Stomach (tissue), 9 donors: Measurements from ENCODE around the gene RAB6B. TPM values are rescaled to one million over a fixed set of nuclear protein-coding genes. Genes with fewer than 3 reads are reported as not detected.

Experiments
- DNase-seq, 2 donors: peaks; one replicate each; pipeline versions ENCODE4 v3.0.0 to v3.0.0-alpha.2; 2013 to 2019
- H3K27ac ChIP-seq, 5 donors: fragments of 200-600 bp in 4 of 5; sonication (generic) in 4 of 5; one replicate each; pipeline ENCODE4 v1.5.1; 2013 to 2019; ENCODE audit warnings: mild to moderate bottlenecking in 1 of 5, moderate library complexity in 1 of 5
- H3K27me3 ChIP-seq, 3 donors: fragments of 200-600 bp; sonication (generic); one replicate each; pipeline ENCODE4 v1.5.1; 2017 to 2019; ENCODE audit warnings: mixed run types in 1 of 3
- H3K36me3 ChIP-seq, 4 donors: fragments of 200-600 bp; sonication (generic); 1 replicate in 3 of 4; 2 replicates in 1 of 4; pipeline ENCODE4 v1.5.1; 2016 to 2019
- H3K4me1 ChIP-seq, 4 donors: fragments of 200-600 bp; sonication (generic); one replicate each; pipeline ENCODE4 v1.5.1; 2016 to 2019
- H3K4me3 ChIP-seq, 4 donors: fragments of 200-600 bp; sonication (generic) in 3 of 4; one replicate each; pipeline ENCODE4 v1.5.1; 2016 to 2019; ENCODE audit warnings: mild to moderate bottlenecking in 1 of 4
- H3K9me3 ChIP-seq, 4 donors: fragments of 200-600 bp; sonication (generic); one replicate each; pipeline ENCODE4 v1.5.1; 2016 to 2019
- CTCF ChIP-seq, 7 experiments: fragments of 450-650 bp in 4 of 7; fragments of 200-600 bp in 3 of 7; sonication (generic) in 3 of 7; IDR thresholded peaks; one replicate each; pipeline ENCODE4 v1.5.1; 2016 to 2019; ENCODE audit warnings: antibody characterized with exemption in 7 of 7, control low read depth in 2 of 7, mild to moderate bottlenecking in 1 of 7
- EP300 ChIP-seq: sonication (generic); formaldehyde crosslinking; IDR thresholded peaks from one replicate; pipeline ENCODE4 v1.6.1; 2017; ENCODE audit warnings: antibody characterized with exemption
- POLR2A ChIP-seq, 4 donors: fragments of 450-650 bp; IDR thresholded peaks; one replicate each; pipeline ENCODE4 v1.6.1; 2016; ENCODE audit warnings: antibody characterized with exemption in 4 of 4, control low read depth in 2 of 4, mild to moderate bottlenecking in 1 of 4, moderate library complexity in 1 of 4
- POLR2AphosphoS5 ChIP-seq, 3 donors: sonication (generic); formaldehyde crosslinking; IDR thresholded peaks; one replicate each; pipeline ENCODE4 v1.6.1; 2016; ENCODE audit warnings: antibody characterized with exemption in 3 of 3
- WGBS, 5 donors: extraction: QIAGEN DNeasy Blood & Tissue Kit in 3 of 5; methylation state at CpG; one replicate each; pipeline versions ENCODE4 v1.1.5 to v1.1.7; 2013 to 2018; 5-methylcytosine and 5-hydroxymethylcytosine counted together
- intact Hi-C: fragments of 100-400 bp; cut with DNase I; formaldehyde crosslinking; loops from one replicate; pipeline ENCODE4 v1.15.1; 2023; ENCODE audit warnings: low total_unique reads
- polyA plus RNA-seq, 3 donors: library from polyadenylated mRNA; stranded (reverse); fragments of 200-250 nt; gene quantifications; one replicate each; pipeline ENCODE4 v1.2.3, GENCODE V29; 2013
- total RNA-seq, 5 donors: library from RNA; depleted of rRNA; stranded (reverse); fragments of >200 nt; gene quantifications; one replicate each; pipeline versions ENCODE4 v1.1.0 to v1.2.3, GENCODE V29; 2014 to 2016
- donor health status: healthy with polysubstance abuse.
- donor health status: Bipolar disorder and iron deficiency.
- donor health status: healthy.

The RAB6B gene
- total and polyA plus RNA-seq, 8 donors: 0.58 to 7.5 (median 1.9) TPM

GRCh38 chr3:133828576-133829309, 66.9 kb downstream of the RAB6B start:
- no peaks in the 10 kb centered on the region for H3K27me3 ChIP-seq
- peaks cover 0 to 27% (median 21%) of the 10 kb centered on the region in 4 donors for H3K36me3 ChIP-seq
- H3K9me3 ChIP-seq: no peaks in the 10 kb centered on the region
- 68 to 80% (median 75%) methylated on average over 8 to 12 of the region's 12 CpGs for WGBS, 5 donors
- no peak for DNase-seq
- no peaks in the 10 kb centered on the region for H3K4me1 ChIP-seq
- no peak overlapping the region for H3K27ac ChIP-seq
- intact Hi-C loops: no loop called here
- TF ChIP-seq POLR2AphosphoS5 (IDR thresholded peaks at IDR 0.05) (no peak), EP300 (no peak), POLR2A (IDR thresholded peaks at IDR 0.05) (no peak), CTCF (IDR thresholded peaks at IDR 0.05) (no peak)
- no peak overlapping the region for H3K4me3 ChIP-seq

- 66 to 88% (median 77%) methylated on average over 4 of the region's 4 CpGs for WGBS, 5 donors
- intact Hi-C loops: no loop called here
- Histone ChIP-seq H3K27ac (no peak overlapping the region), H3K4me1 (no peaks in the 10 kb centered on the region), H3K4me3 (no peak overlapping the region), H3K9me3 (no peaks in the 10 kb centered on the region), H3K36me3 (peaks cover 0 to 37% (median 30%) of the 10 kb centered on the region in 4 donors), H3K27me3 (no peaks in the 10 kb centered on the region)
- TF ChIP-seq EP300 (no peak), POLR2A (IDR thresholded peaks at IDR 0.05) (no peak), CTCF (IDR thresholded peaks at IDR 0.05) (no peak), POLR2AphosphoS5 (IDR thresholded peaks at IDR 0.05) (no peak)
- DNase-seq: no peak
Measured at GRCh38 chr3:133827684-133828083, 68.0 kb downstream of the RAB6B start.

- Histone ChIP-seq H3K36me3 (peaks cover 0 to 43% (median 36%) of the 10 kb centered on the region in 4 donors), H3K4me1 (peaks cover 0 to under 1% (median 0%) of the 10 kb centered on the region in 4 donors), H3K9me3 (no peaks in the 10 kb centered on the region), H3K27ac (no peak overlapping the region), H3K4me3 (no peak overlapping the region), H3K27me3 (no peaks in the 10 kb centered on the region)
- WGBS, 5 donors: 10 to 55% (median 48%) methylated on average over 1 of the region's 1 CpG
- DNase-seq: no peak
- intact Hi-C loops: no loop called here
- no peak for TF ChIP-seq EP300
- no peak for TF ChIP-seq POLR2AphosphoS5 (IDR thresholded peaks at IDR 0.05)
- no peak for TF ChIP-seq POLR2A (IDR thresholded peaks at IDR 0.05)
- no peak for TF ChIP-seq CTCF (IDR thresholded peaks at IDR 0.05)
Measured at GRCh38 chr3:133827136-133827535, 68.5 kb downstream of the RAB6B start.

GRCh38 chr3:133825969-133826727, 69.5 kb downstream of the RAB6B start:
- no peak for DNase-seq
- Histone ChIP-seq H3K27me3 (no peaks in the 10 kb centered on the region), H3K36me3 (peaks cover 0 to 53% (median 46%) of the 10 kb centered on the region in 4 donors), H3K9me3 (no peaks in the 10 kb centered on the region), H3K27ac (no peak overlapping the region), H3K4me1 (peaks cover 0 to 9% (median 4%) of the 10 kb centered on the region in 4 donors), H3K4me3 (no peak overlapping the region)
- TF ChIP-seq CTCF (IDR thresholded peaks at IDR 0.05) (no peak), POLR2AphosphoS5 (IDR thresholded peaks at IDR 0.05) (no peak), POLR2A (IDR thresholded peaks at IDR 0.05) (no peak), EP300 (no peak)
- intact Hi-C loops: no loop called here
- 82 to 89% (median 85%) methylated on average over 12 of the region's 12 CpGs for WGBS, 5 donors
